Left ventricle myocardium superior (tissue), 1 donor: ENCODE measurements around the gene FOXP1. TPM values are rescaled to one million over a fixed set of nuclear protein-coding genes. Genes with fewer than 3 reads are reported as not detected.

Experiments
- ATAC-seq: fragments of 200-7000 bp; cut with Tn5 transposase; one replicate; pipeline ENCODE4 v1.9.1; 2020; ENCODE audit warnings: mild to moderate bottlenecking, moderate library complexity
- DNase-seq: peaks from one replicate; pipeline ENCODE4 v3.0.0-alpha.2; 2020
- intact Hi-C: fragments of 100-400 bp; cut with micrococcal nuclease; formaldehyde crosslinking; loops from one replicate; pipeline ENCODE4 v1.11.0; 2022
- total RNA-seq: library from RNA; stranded (reverse); fragmentation: NEBNext Ultra II Directional; extraction: Animal tissue kit (Norgen Biotek cat#: 25700); gene quantifications from one replicate; pipeline ENCODE4 v1.2.1, GENCODE V29; 2021
- donor health status: DM: no; HTN: yes; CAD: no; lungs with severe emphysema.

FOXP1 gene
- total RNA-seq, 1 donor from 2014 or later = 35.2 TPM

- intact Hi-C loops = no loop called here
- peak; percentile 14 for ATAC-seq
- DNase-seq = no peak
Observed at GRCh38 chr3:71202848-71203533, 380.5 kb downstream of the FOXP1 start.

- ATAC-seq = peak; percentile 87
- DNase-seq = peak; percentile 65
- intact Hi-C loops = no loop called here
Observed at GRCh38 chr3:71201939-71202338, 381.6 kb downstream of the FOXP1 start.

- ATAC-seq (no peak), DNase-seq (no peak)
- intact Hi-C loops = no loop called here
Observed at GRCh38 chr3:71197841-71198565, 385.5 kb downstream of the FOXP1 start.

- DNase-seq (no peak), ATAC-seq (no peak)
- intact Hi-C loops = no loop called here
Observed at GRCh38 chr3:71195492-71195891, 388.0 kb downstream of the FOXP1 start.

- ATAC-seq = no peak
- DNase-seq = no peak
- intact Hi-C loops = no loop called here
Observed at GRCh38 chr3:71194785-71195184, 388.7 kb downstream of the FOXP1 start.

- intact Hi-C loops = no loop called here
- DNase-seq (no peak), ATAC-seq (peak; percentile 65)
Observed at GRCh38 chr3:71191031-71191482, 392.5 kb downstream of the FOXP1 start.

GRCh38 chr3:71189480-71189879, 394.0 kb downstream of the FOXP1 start:
- no peak for ATAC-seq
- intact Hi-C loops = no loop called here
- DNase-seq = no peak

- intact Hi-C loops = no loop called here
- no peak for DNase-seq
- ATAC-seq = peak; percentile 56
Observed at GRCh38 chr3:71187715-71188114, 395.8 kb downstream of the FOXP1 start.

- ATAC-seq = no peak
- DNase-seq = no peak
- intact Hi-C loops = no loop called here
Observed at GRCh38 chr3:71186801-71187200, 396.7 kb downstream of the FOXP1 start.

- intact Hi-C loops = no loop called here
- DNase-seq (no peak), ATAC-seq (no peak)
Observed at GRCh38 chr3:71185733-71186455, 397.6 kb downstream of the FOXP1 start.

- intact Hi-C loops = no loop called here
- DNase-seq = no peak
- ATAC-seq = no peak
Observed at GRCh38 chr3:71184252-71184651, 399.3 kb downstream of the FOXP1 start.

GRCh38 chr3:71183549-71183948, 400.0 kb downstream of the FOXP1 start:
- DNase-seq (no peak), ATAC-seq (peak; percentile 44)
- intact Hi-C loops = no loop called here

GRCh38 chr3:71180524-71180923, 403.0 kb downstream of the FOXP1 start:
- DNase-seq (no peak), ATAC-seq (no peak)
- intact Hi-C loops = no loop called here

GRCh38 chr3:71177375-71177774, 406.2 kb downstream of the FOXP1 start:
- DNase-seq (no peak), ATAC-seq (no peak)
- intact Hi-C loops = no loop called here

GRCh38 chr3:71176366-71176765, 407.2 kb downstream of the FOXP1 start:
- no peak for ATAC-seq
- intact Hi-C loops = no loop called here
- no peak for DNase-seq

GRCh38 chr3:71175691-71176365, 407.7 kb downstream of the FOXP1 start:
- intact Hi-C loops = no loop called here
- DNase-seq = no peak
- ATAC-seq = no peak

GRCh38 chr3:71172951-71173350, 410.6 kb downstream of the FOXP1 start:
- ATAC-seq = peak; percentile 75
- no peak for DNase-seq
- intact Hi-C loops = no loop called here

GRCh38 chr3:71172189-71172588, 411.3 kb downstream of the FOXP1 start:
- no peak for ATAC-seq
- no peak for DNase-seq
- intact Hi-C loops = no loop called here

- intact Hi-C loops = no loop called here
- no peak for ATAC-seq
- DNase-seq = no peak
Observed at GRCh38 chr3:71171247-71171646, 412.3 kb downstream of the FOXP1 start.
